NCI-H524 treated with DMSO at 0.1 percent for 48 hours (cell line): ENCODE results near the gene MBL2.

Source experiments
- DNase-seq: peaks from one replicate; lab custom pipeline; 2025; lab: John Stamatoyannopoulos, UW

Gene MBL2

DNA sequence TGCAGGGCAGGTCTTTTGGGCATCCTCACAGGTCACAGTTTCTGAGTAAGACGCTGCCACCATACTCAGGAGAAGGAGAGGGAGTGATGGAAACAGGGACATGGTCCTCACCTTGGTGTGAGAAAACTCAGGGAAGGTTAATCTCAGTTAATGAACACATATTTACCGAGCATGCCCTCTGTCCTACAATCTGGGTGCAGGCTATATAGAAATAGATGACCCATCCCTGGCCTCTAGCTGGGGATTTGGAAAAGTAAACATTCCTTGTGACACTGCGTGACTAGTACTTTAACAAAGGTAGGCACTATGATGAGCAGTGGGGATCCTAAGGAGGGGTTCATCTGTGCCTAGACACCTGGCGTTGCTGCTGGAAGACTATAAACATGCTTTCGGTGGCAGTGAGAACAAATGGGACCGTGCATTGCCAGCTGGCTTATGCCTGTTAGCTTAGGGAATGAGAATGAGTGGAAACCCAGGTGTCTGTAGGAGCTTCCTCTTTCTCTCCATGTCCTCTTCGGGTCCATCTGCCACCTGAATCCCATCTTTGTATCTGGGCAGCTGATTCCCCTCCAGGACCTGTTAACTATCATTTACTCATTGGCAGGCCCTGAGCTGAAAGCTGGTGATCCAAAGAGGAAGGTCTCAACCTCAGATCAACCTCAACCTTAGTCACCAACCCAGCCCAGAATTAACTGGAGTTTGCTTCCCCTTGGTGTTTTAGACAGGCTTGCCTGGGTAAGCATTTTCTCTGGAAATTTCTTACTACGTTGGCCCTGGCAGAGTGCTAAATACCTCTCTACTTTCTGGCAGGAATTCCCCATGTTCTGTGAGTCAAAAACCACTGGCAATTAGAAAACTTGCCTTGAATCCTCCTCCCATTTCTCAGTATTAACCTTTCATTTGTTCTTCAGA is 794 bp downstream of the MBL2 start:
- DNase-seq = no peak

- no peak for DNase-seq
Observed at GRCh38 chr10:52770904-52771303, 1.7 kb downstream of the MBL2 start.

- no peak for DNase-seq
Observed at GRCh38 chr10:52769966-52770365, 2.6 kb downstream of the MBL2 start.

- DNase-seq = no peak
Observed at GRCh38 chr10:52768001-52768532, 4.5 kb downstream of the MBL2 start.

GRCh38 chr10:52762088-52762487 is 10.5 kb downstream of the MBL2 start:
- no peak for DNase-seq

- no peak for DNase-seq
Observed at GRCh38 chr10:52759154-52759553, 13.4 kb downstream of the MBL2 start.

DNA sequence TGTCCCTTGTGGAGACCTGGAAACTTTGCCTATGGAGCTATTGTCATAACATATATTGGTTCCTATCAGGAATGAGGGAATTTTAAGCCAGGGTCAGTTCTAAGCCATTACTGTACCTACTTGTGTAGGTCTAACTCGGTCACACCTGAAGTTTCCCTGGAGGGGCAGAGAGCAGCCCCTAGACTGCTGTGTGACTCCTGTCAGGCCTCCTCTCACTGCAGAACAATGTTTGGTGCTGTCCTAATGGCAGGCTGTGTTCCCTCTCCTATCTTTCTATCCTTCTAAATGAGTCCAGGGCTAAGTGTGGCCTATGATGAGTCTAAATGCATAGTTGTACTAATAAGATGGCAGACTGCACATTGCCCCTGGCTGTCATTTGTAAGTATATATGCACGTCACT is 14.2 kb downstream of the MBL2 start:
- DNase-seq = no peak

DNA sequence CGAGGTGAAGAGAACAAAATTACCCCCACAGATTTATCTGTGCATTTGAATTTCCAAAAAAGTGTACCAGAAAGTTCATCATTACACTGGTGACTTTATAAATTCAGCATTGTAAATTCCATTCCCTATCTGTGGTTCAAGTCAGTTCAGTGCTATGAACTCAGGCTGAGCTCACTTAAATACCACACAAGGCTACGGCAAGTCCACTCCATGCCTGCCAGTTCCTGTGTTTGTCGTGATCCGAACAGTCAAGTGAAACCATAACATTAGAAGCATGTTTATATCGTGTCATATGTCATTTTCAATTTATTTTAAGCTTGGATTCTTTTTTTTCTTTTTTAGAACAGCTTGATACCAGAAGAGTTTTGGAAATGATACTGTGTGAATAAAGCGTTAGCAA is 14.8 kb downstream of the MBL2 start:
- DNase-seq = no peak

- DNase-seq = no peak
Observed at GRCh38 chr10:52756966-52757365, 15.6 kb downstream of the MBL2 start.

DNA sequence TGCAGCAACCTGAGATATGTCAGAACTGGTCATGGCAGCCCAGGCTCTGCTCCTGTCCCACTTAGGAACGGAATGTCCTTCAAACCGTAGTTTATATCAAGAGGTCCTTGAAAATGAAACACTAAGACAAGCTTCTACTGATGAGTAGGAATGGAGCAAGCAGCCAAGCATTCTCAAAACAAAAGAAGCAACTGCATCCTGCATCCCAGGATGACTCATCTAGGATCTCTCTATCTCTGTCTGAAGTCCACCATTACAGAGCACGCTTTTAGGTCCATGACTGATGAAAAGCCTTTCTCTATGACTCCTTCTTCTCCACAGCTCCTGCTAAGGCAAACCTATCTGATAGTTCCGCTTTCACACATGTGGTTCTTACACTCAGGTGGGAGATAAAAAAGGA is 16.3 kb downstream of the MBL2 start:
- DNase-seq = no peak

- DNase-seq = no peak
Observed at GRCh38 chr10:52755297-52756062, 17.1 kb downstream of the MBL2 start.

DNA sequence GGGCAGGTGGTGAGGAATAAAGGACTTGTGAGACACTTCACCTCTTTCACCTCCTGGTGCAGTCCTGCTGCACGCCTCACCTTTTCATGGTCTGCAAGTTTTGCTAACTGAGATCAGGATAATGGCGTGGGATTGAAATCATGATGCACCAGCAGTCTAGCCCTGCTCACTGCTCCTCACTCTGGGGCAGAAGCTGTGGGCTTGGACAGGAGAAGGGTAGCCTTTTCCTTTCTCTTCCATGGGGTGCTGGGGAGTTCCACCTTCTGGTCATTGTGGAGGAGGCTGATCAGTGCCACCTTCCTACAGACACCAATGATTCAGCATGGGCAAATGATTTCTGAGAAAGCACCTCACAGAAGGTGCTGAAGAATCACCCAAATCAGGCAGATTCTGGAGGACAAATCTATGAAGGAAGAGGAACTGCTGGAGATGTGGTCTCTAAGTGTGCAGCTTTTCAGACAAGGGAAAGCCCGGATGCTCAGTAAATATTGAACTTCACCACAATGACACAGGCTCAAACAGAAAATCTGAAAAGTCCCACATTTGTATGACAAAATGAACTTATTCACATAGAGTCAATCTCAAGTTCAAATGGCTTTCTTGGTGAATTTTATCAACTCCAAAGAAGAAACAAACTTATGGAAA is 19.7 kb downstream of the MBL2 start:
- no peak for DNase-seq

GRCh38 chr10:52752261-52752660 is 20.3 kb downstream of the MBL2 start:
- DNase-seq = no peak

- DNase-seq = no peak
Observed at GRCh38 chr10:52751337-52751736, 21.2 kb downstream of the MBL2 start.

DNA sequence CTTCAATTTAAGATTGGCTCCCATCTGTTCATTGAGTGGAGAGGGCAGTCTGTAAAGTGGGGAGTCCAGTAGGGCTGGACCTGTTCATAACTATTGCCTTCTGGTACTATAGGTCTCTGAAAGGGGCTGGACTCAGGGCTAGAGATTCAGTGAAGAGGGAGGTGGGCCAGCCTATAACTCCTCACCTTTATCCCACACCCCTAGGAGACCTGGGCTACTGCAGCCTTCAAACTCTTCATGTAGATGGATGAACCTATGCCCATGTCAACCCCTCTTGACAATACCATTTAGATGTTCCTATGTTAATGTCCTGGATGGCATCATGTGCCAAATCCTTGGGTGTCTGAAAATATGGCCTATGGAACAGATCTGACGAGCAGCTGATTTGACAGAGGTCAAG is 22.0 kb downstream of the MBL2 start:
- no peak for DNase-seq

DNA sequence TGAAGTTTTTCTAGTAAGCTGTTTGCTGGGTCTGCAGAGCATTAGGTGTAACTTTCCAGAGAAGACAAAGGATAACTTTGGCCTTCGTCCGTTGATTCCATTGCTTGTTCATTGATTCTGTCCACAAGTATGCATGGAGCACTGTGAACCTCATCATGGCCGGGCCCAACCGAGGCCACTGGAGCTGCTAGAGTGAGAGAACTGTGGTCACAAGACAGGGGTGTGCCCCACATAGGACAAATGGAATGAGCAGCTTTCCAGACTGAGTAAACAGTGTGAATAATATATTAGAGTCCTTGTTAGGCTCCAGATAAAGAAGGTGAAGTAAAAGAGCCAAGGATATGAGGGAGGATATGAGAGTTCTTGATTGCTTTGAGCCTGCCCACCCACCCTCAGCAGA is 24.9 kb downstream of the MBL2 start:
- DNase-seq = no peak

GRCh38 chr10:52746169-52746568 is 26.4 kb downstream of the MBL2 start:
- DNase-seq = no peak

DNA sequence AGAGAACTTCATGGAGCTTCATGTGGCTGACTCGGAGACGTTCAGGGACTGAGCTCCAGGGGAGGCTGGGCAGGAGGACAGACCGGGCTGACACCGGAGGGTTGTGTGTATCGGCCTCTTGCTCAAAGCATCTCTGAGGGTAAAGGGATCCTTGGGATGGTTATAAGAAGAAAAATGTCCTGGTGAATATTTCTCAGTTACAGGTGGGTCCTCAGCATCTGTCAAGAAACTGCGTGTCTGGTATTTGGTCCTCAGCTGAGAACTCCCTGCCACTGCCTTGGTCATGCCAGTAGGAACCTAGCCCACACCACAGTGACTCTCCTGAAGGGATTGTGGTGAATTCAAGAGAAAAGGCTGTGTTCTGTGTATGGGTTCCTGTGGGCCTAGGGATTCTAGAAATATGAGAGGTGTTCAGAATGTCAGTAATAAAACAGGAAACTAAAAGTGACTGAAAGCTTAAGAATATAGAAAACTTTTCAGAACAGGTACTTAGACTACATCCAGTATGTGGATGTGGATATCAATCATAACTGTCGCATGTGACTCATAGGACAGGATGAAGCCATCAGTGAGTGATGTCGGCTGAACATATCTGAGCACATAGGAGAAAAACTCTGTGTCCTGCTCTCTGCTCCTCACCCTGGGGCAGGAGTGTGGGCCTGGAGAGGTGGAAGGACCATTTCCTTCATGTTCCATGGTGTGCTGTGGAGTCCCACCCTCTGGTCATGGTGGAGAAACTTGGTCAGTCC is 28.4 kb downstream of the MBL2 start:
- no peak for DNase-seq

- no peak for DNase-seq
Observed at GRCh38 chr10:52742731-52743130, 29.9 kb downstream of the MBL2 start.

DNA sequence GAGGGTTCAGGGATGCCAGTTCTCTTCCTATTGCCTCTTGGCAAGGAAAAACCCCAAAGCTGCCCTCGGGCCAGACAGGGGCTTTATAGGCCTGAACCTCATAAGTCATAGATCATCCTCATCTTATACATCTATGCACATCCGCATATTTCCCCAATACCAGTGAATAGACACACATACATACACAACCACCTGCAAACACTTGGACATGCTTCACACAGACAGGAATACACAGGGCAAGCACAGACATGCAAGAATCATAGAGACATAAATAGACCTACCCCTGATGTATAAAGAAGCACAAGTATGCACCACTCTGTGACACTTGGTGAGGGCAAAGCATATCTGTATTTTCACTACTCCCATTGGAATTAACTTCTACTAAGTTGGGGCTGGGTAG is 30.7 kb downstream of the MBL2 start:
- DNase-seq = no peak

DNA sequence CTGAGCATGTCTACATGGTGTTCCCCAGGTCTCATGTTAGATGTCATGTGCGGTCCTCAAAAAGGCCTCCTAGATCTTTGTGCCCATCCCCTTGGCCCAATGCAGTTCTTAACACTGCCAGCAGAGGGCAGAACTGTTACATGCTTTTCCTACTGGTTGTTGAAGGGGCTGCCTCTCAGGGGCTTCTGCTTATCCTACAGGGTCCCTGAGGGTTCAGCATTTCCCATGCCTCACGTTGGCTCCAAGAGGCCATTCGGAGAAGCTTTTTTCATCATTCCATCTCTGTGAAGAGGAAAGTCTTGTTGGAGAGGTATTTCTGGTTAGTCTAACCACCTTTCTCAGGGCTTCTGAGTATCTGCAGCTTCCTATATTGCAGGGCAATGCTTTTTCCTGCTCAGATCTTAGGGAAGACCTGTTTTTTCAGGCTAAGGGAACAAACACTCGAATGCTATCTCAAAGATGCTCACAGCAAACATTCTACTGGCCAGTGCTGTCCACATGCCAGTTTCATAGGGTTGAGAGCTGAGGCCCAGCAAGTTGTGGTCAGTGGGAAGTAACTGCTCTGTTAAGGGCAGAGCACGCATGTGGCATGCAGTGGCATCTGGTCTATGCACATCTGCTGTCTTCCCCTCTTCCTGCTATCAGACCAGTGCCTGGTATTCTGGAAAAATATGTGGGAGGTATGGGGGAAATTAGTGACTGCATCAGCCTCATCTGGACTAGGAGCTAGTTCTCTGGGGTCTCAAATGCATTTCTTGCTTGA is 31.5 kb downstream of the MBL2 start:
- no peak for DNase-seq
